Measurements from ENCODE around the gene NTF3.

NTF3 gene

DNA sequence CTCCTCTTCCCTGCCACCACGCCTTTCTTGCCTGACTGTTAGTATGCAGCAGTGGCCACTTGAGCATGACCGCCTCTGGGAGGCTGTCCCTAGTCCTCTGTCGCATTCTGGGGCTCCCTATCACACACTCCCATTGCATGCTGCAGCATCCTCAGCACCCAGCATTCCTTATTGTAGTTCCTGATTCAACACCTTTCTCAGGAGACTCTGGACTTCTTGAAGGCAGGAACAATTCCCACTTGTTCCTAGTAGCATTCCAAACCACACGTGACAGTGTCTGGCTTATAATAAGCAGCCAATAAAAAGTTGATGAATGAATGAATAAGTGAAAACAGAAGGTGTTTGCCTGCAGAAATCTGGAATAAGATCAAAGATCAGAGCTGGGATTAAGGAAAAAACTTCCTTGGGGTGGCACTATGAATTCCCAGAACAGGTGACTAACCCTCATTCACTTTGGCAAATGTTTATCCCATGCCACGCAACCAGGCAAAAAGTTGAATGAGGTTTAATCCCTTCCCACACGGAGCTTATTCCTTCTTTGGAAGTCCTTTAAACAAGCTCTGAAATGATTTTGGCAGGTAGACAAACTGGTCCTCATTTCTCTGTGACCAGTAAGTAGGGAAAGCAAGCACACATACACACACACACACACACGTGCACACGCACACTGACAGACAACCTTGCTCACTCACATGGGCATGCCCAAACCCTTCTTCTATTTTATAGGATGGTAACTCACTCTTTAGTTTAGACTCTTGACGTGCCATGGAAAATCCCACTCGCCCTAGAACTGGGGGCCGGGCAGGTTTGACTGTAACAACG is 26.5 kb downstream of the NTF3 start:
- no peak for DNase-seq (ENCODE audit: low read depth)
- TF ChIP-seq, protein P1, sequence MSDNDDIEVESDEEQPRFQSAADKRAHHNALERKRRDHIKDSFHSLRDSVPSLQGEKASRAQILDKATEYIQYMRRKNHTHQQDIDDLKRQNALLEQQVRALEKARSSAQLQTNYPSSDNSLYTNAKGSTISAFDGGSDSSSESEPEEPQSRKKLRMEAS (IDR thresholded peaks at IDR 0.05; ENCODE audit: low read depth, low read length): no peak
- TF ChIP-seq POLR2A (IDR thresholded peaks at IDR 0.05; ENCODE audit: extremely low read depth, insufficient read length): no peak
- no peak for TF ChIP-seq MYC (IDR thresholded peaks at IDR 0.05; ENCODE audit: low read depth, low read length)
- TF ChIP-seq, protein P2, sequence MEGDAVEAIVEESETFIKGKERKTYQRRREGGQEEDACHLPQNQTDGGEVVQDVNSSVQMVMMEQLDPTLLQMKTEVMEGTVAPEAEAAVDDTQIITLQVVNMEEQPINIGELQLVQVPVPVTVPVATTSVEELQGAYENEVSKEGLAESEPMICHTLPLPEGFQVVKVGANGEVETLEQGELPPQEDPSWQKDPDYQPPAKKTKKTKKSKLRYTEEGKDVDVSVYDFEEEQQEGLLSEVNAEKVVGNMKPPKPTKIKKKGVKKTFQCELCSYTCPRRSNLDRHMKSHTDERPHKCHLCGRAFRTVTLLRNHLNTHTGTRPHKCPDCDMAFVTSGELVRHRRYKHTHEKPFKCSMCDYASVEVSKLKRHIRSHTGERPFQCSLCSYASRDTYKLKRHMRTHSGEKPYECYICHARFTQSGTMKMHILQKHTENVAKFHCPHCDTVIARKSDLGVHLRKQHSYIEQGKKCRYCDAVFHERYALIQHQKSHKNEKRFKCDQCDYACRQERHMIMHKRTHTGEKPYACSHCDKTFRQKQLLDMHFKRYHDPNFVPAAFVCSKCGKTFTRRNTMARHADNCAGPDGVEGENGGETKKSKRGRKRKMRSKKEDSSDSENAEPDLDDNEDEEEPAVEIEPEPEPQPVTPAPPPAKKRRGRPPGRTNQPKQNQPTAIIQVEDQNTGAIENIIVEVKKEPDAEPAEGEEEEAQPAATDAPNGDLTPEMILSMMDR (IDR thresholded peaks at IDR 0.05; ENCODE audit: low read depth, low read length): no peak
- H3K4me3 ChIP-seq (ENCODE audit: low read depth, low read length): no peak overlapping the region

DNA sequence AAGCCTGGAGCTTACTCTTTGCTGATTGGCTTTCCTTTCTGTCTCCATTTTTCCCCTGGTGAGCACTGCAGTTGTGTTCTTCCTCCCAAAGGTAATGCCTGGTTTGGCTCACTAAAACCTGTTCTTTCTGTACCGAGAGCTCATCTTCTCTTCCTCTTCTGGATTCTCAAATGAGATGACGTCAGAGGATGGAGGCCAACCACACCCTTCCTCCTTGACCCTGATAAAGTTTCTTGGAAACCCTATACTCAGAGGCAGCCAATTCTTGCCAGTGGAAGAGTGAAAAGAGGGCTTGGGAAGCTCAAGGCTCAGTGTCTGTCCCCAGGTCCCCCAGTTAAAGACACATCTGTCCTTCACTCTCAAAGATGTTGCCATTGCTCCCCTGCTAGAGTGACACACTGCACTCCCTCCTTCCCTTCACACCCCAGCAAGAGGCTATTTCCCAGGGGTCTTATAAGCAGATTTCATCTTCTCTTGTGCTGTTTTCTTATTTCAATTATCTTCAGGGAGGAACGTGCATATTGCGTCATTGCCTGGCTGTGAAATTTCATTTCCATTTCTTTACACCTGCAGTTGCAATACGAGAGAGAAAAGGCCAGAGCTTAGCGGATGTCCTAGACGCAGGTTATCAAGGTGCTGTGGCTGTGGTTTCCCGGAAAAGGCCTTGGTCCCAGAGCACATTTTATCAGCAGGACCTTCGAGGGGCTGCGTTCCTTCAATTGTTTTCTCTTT is 27.3 kb downstream of the NTF3 start:
- DNase-seq (ENCODE audit: low read depth): peak; percentile 6

DNA sequence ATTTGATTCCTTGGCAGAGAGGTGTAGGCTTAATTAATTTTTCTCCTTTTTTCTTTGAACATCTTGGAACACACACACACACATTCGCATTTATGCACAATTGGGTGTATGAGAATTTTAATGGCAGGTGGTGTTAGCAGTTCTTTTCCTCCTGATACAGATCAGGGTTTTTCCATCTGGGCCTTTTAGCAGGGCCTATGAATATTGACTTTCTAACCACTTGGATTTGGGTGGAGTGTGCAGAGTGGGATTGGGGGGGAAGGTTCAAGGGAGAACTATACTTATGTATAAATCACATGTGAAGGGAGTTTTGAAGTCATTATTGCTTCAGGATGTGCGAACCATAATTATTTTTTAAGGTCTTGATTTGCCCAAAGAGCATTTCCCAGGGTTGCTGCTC is 28.9 kb downstream of the NTF3 start:
- H3K4me3 ChIP-seq (ENCODE audit: low read depth, low read length): no peak overlapping the region
- TF ChIP-seq, protein P2 (IDR thresholded peaks at IDR 0.05; ENCODE audit: low read depth, low read length): no peak
- TF ChIP-seq POLR2A (IDR thresholded peaks at IDR 0.05; ENCODE audit: extremely low read depth, insufficient read length): no peak
- TF ChIP-seq MYC (IDR thresholded peaks at IDR 0.05; ENCODE audit: low read depth, low read length): no peak
- TF ChIP-seq, protein P1 (IDR thresholded peaks at IDR 0.05; ENCODE audit: low read depth, low read length): no peak
- DNase-seq (ENCODE audit: low read depth): no peak

More for the DNA sequence above, 27.3 kb downstream of the NTF3 start:
- TF ChIP-seq MYC (IDR thresholded peaks at IDR 0.05; ENCODE audit: low read depth, low read length): no peak
- TF ChIP-seq, protein P1 (IDR thresholded peaks at IDR 0.05; ENCODE audit: low read depth, low read length): no peak
- TF ChIP-seq, protein P2 (IDR thresholded peaks at IDR 0.05; ENCODE audit: low read depth, low read length): no peak
- TF ChIP-seq POLR2A (IDR thresholded peaks at IDR 0.05; ENCODE audit: extremely low read depth, insufficient read length): no peak
- no peak overlapping the region for H3K4me3 ChIP-seq (ENCODE audit: low read depth, low read length)

DNA sequence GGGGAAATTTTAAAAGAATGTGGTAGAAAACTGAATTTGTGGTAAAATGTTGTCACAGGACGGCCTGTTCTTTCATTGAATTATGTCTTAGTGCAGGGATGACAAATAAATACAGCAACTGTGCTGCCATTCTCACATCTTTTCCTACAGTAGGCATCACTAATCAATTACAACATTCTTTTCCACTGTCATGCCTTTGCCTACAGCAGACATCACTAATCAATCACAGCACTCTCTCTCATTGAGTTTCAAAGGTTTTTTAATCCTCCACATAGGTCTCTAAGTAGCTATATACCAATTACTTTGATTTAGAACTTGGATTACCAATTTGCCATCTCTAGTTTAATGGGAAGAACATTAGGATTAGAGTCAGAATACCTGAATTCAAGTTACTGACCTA is 30.1 kb downstream of the NTF3 start:
- H3K4me3 ChIP-seq (ENCODE audit: low read depth, low read length): no peak overlapping the region
- TF ChIP-seq POLR2A (IDR thresholded peaks at IDR 0.05; ENCODE audit: extremely low read depth, insufficient read length): no peak
- TF ChIP-seq, protein P2 (IDR thresholded peaks at IDR 0.05; ENCODE audit: low read depth, low read length): no peak
- TF ChIP-seq MYC (IDR thresholded peaks at IDR 0.05; ENCODE audit: low read depth, low read length): no peak
- TF ChIP-seq, protein P1 (IDR thresholded peaks at IDR 0.05; ENCODE audit: low read depth, low read length): no peak
- no peak for DNase-seq (ENCODE audit: low read depth)

DNA sequence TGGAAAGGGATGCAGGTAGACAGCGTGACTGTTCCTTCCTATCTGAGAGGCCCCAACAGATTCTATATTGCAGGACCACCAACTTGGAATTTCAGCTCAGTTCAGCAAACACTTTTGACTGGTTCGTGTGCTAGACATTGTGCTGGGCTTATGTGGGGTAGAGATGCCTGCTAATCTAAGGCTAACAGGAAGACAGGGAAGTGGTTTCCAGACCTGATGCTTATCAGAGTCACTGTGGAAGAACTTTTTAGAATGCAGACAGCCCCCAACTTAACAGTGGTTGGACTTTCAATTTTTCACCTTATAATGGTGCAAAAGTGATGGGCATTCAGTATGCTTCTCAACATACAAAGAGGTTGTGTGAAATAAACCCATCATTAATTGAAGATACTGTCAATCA is 32.2 kb downstream of the NTF3 start:
- no peak for DNase-seq (ENCODE audit: low read depth)
- H3K4me3 ChIP-seq (ENCODE audit: low read depth, low read length): no peak overlapping the region
- no peak for TF ChIP-seq POLR2A (IDR thresholded peaks at IDR 0.05; ENCODE audit: extremely low read depth, insufficient read length)
- TF ChIP-seq, protein P1 (IDR thresholded peaks at IDR 0.05; ENCODE audit: low read depth, low read length): no peak
- TF ChIP-seq MYC (IDR thresholded peaks at IDR 0.05; ENCODE audit: low read depth, low read length): no peak
- TF ChIP-seq, protein P2 (IDR thresholded peaks at IDR 0.05; ENCODE audit: low read depth, low read length): no peak

All from NB4 (cell line).